Progenitor cell of endocrine pancreas (in vitro differentiated cells): ENCODE data around the gene DNAH17. TPM values are rescaled to one million over a fixed set of nuclear protein-coding genes. Genes with fewer than 3 reads are reported as not detected.

Experiments
- DNase-seq: peaks from one replicate; pipeline ENCODE4 v3.0.0; 2021; ENCODE audit warnings: low spot score; ENCODE audit not compliant: unreplicated experiment
- H3K27ac Mint-ChIP-seq: 2 replicates; pipeline ENCODE4 v1.8.0; 2021; ENCODE audit warnings: mild to moderate bottlenecking, moderate library complexity, mixed read lengths
- H3K27me3 Mint-ChIP-seq: 2 replicates; pipeline ENCODE4 v1.8.0; 2021; ENCODE audit warnings: mixed read lengths
- H3K36me3 Mint-ChIP-seq: 2 replicates; pipeline ENCODE4 v1.8.0; 2022; ENCODE audit warnings: mixed read lengths; ENCODE audit not compliant: insufficient read depth
- H3K4me1 Mint-ChIP-seq: 2 replicates; pipeline ENCODE4 v1.8.0; 2021; ENCODE audit warnings: low read depth, mixed read lengths
- H3K4me3 Mint-ChIP-seq: 2 replicates; pipeline ENCODE4 v1.8.0; 2021; ENCODE audit warnings: low read depth, mild to moderate bottlenecking, moderate library complexity, mixed read lengths
- H3K9me3 Mint-ChIP-seq: 2 replicates; pipeline ENCODE4 v1.8.0; 2021; ENCODE audit warnings: low read depth, mixed read lengths
- total RNA-seq: library from RNA; stranded (reverse); gene quantifications from 2 replicates; pipeline ENCODE4 v1.2.1, GENCODE V29; 2021
- TF ChIP-seq, protein P1 (sequence below): fragments of 200-600 bp; sonication (generic); IDR thresholded peaks from one replicate; pipeline ENCODE4 v1.5.0; 2021; ENCODE audit warnings: antibody characterized with exemption, mild to moderate bottlenecking; ENCODE audit not compliant: unreplicated experiment

Gene DNAH17
- total RNA-seq, 1 donor from 2014 or later, result not detected

- H3K9me3 Mint-ChIP-seq, result no peaks in the 10 kb centered on the region
- TF ChIP-seq, protein P1, sequence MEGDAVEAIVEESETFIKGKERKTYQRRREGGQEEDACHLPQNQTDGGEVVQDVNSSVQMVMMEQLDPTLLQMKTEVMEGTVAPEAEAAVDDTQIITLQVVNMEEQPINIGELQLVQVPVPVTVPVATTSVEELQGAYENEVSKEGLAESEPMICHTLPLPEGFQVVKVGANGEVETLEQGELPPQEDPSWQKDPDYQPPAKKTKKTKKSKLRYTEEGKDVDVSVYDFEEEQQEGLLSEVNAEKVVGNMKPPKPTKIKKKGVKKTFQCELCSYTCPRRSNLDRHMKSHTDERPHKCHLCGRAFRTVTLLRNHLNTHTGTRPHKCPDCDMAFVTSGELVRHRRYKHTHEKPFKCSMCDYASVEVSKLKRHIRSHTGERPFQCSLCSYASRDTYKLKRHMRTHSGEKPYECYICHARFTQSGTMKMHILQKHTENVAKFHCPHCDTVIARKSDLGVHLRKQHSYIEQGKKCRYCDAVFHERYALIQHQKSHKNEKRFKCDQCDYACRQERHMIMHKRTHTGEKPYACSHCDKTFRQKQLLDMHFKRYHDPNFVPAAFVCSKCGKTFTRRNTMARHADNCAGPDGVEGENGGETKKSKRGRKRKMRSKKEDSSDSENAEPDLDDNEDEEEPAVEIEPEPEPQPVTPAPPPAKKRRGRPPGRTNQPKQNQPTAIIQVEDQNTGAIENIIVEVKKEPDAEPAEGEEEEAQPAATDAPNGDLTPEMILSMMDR, result no peak
- no peak for DNase-seq
- no peak overlapping the region for H3K4me3 Mint-ChIP-seq
- peaks cover 13% of the 10 kb centered on the region for H3K27me3 Mint-ChIP-seq
- H3K36me3 Mint-ChIP-seq, result no peaks in the 10 kb centered on the region
- no peaks in the 10 kb centered on the region for H3K4me1 Mint-ChIP-seq
- no peak overlapping the region for H3K27ac Mint-ChIP-seq
Measured at GRCh38 chr17:78580277-78580804, 3.1 kb upstream of the DNAH17 start.

DNA sequence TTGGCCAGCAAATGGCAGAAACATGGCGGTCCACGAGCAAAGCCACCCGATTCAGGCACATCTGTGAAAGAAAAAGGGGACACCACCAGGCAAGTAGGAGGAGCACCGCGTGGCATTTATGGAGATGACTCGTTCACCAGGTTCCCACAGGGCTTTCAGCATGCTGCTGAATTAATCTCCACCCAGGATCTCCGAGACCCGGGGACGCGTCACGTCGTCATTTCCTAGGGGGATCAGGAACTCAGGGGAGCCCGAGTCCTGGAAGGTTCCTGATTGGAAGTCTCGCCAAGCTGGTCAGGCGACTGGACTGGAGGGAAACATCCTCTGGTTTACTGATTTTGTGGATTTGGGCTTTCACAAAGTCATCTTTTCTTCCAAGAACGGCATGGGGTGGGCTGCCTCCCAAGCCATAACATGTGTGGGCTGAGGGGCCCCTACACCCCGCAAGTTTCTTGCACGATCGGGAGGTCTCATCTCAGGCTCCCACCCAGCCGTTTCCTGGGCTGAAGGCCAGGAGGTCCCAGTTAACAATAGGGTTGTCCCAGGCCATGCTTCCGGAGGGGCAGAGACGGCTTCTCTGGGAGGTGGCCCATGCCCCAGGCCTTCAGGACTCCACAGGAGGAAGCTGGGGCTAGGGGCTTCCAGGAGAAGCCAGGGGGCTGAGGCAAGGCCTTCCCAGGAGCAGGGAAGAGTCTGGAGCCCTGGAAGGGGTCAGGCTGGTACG lies 645 bp downstream of the DNAH17 start:
- Mint-ChIP-seq H3K36me3 (no peaks in the 10 kb centered on the region), H3K9me3 (no peaks in the 10 kb centered on the region), H3K4me1 (no peaks in the 10 kb centered on the region), H3K27me3 (peaks cover 14% of the 10 kb centered on the region), H3K4me3 (no peak overlapping the region), H3K27ac (no peak overlapping the region)
- DNase-seq, result no peak
- TF ChIP-seq, protein P1, result no peak

- Mint-ChIP-seq H3K4me3 (no peak overlapping the region), H3K9me3 (no peaks in the 10 kb centered on the region), H3K27me3 (peaks cover 12% of the 10 kb centered on the region), H3K27ac (no peak overlapping the region), H3K4me1 (no peaks in the 10 kb centered on the region), H3K36me3 (no peaks in the 10 kb centered on the region)
- TF ChIP-seq, protein P1, result no peak
- no peak for DNase-seq
Measured at GRCh38 chr17:78575899-78576298, 1.3 kb downstream of the DNAH17 start.

DNA sequence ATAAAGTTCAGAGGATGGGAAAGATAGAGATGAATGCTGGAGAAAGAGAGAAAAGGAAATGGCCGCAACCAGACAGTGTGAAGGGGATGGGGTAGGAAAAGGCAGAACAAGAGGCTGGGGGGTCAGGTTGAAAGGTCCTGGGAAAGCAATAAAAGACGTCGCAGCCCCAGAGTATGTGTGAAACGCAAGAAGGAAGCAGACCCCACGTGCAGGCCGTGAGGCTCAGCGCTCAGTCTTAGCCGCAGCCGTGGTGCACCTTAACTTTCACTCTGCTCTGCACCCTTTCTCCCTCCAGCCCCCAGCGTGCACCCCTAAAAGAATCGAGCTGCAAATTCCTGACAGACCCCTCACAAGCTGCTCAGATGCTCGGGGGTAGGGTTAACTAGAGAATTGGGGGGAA lies 1.9 kb downstream of the DNAH17 start:
- Mint-ChIP-seq H3K27me3 (peaks cover 11% of the 10 kb centered on the region), H3K36me3 (no peaks in the 10 kb centered on the region), H3K4me1 (no peaks in the 10 kb centered on the region), H3K27ac (peak overlapping the region; percentile 49), H3K9me3 (no peaks in the 10 kb centered on the region), H3K4me3 (no peak overlapping the region)
- no peak for DNase-seq
- TF ChIP-seq, protein P1, result no peak

DNA sequence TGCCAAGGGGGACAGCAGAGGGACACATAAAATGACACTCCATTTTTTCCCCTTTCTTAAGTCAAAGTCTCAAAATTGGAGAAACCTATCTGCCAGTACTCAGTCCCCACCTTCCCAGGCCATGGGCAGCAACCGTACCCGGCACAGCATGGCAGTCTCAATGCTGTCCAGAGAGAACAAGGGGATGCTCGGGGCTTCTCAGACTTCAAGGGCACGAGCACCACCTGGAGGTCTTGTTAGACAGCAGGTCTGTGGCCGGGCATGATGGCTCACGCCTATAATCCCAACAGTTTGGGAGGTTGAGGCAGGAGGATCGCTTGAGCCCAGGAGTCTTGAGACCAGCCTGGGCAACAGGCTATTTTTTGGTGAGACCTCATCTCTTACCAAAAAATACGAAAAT lies 3.2 kb downstream of the DNAH17 start:
- no peak overlapping the region for H3K27ac Mint-ChIP-seq
- H3K36me3 Mint-ChIP-seq, result no peaks in the 10 kb centered on the region
- H3K9me3 Mint-ChIP-seq, result no peaks in the 10 kb centered on the region
- no peak for DNase-seq
- no peak overlapping the region for H3K4me3 Mint-ChIP-seq
- no peaks in the 10 kb centered on the region for H3K4me1 Mint-ChIP-seq
- peaks cover 7% of the 10 kb centered on the region for H3K27me3 Mint-ChIP-seq
- TF ChIP-seq, protein P1, result no peak
